ENCODE data around the gene WFIKKN1.
"Not testable (repeated sequence)": the region's sequence is repeated elsewhere in the genome, so short reads cannot be mapped to it uniquely, and the experiment has no call there.

The WFIKKN1 gene

GRCh38 chr16:595094-595528 is 35.7 kb upstream of the WFIKKN1 start:
- DNase-seq (ENCODE audit: low spot score), result no peak

GRCh38 chr16:595942-596735 is 34.6 kb upstream of the WFIKKN1 start:
- no peak for DNase-seq (ENCODE audit: low spot score)

DNA sequence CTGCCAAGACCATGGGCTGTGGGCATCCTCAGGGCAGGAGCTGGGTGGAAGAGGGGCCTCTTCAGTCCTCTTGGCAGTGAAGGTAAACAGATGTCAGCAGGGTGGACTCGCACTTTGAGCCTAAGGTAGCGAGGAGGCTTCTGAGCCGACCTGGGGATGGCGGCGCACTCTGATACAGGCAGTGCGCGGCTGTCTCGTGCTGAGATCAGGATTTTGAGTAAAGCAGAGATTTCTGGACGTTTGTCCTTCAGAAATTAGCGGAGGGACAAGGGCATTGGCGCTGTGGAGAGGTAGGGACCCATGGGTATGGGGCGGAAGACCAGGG is 34.1 kb upstream of the WFIKKN1 start:
- no peak for DNase-seq (ENCODE audit: low spot score)

- DNase-seq (ENCODE audit: low spot score), result not testable (repeated sequence)
Observed at GRCh38 chr16:597655-598054, 33.1 kb upstream of the WFIKKN1 start.

- no peak for DNase-seq (ENCODE audit: low spot score)
Observed at GRCh38 chr16:598823-599739, 31.7 kb upstream of the WFIKKN1 start.

GRCh38 chr16:600781-601180 is 30.0 kb upstream of the WFIKKN1 start:
- no peak for DNase-seq (ENCODE audit: low spot score)

GRCh38 chr16:603933-604332 is 26.9 kb upstream of the WFIKKN1 start:
- DNase-seq (ENCODE audit: low spot score), result no peak

DNA sequence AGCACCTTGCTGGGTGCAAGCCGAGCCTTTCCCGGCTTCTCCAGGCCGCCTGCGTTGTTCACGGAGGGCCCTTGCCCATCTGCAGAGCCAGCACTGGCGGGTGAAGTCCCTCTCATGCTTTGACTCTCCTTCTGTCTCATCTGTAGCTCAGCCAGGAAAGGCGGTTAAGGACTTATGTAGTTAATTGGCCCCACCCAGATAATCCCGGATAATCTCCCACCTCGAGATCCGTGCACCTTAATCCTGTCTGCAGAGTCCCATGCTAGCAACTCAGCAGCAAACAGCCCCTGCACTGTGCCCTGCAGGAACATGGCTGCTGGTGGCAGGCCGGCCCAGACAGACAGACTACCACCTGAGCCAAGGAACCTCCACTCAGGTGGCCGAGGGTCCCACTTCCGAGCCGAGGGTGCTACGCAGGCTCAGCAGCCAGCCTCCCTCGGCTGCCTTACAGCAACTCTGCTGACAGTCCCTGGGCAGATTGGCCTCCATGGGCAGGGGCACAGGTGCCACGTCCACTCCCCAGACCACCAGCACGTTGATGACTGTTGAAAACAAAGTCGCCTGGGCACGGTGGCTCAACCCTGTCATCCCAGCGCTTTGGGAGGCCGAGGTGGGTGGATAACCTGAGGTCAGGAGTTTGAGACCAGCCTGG is 24.0 kb upstream of the WFIKKN1 start:
- DNase-seq (ENCODE audit: low spot score), result no peak

GRCh38 chr16:608019-608418 is 22.8 kb upstream of the WFIKKN1 start:
- no peak for DNase-seq (ENCODE audit: low spot score)

DNA sequence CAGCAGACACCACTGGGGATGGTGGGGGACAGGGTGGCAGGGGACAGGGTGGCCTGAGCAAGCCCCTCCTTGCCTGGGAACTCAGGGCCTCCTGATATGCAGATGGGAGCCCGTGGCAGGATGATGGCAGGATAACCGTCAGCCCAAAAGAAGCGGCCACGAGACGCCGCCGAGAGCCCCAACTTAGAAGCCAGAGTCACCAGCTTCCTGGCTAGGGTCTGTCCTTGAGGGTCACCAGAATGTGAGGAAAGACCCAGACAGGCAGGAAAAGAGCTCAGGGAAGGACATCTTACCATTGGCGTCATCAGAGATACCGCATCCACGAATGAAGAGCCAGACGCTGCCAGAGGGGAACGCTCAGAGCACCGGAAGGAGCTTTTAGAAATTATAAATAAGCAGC is 21.5 kb upstream of the WFIKKN1 start:
- no peak for DNase-seq (ENCODE audit: low spot score)

DNA sequence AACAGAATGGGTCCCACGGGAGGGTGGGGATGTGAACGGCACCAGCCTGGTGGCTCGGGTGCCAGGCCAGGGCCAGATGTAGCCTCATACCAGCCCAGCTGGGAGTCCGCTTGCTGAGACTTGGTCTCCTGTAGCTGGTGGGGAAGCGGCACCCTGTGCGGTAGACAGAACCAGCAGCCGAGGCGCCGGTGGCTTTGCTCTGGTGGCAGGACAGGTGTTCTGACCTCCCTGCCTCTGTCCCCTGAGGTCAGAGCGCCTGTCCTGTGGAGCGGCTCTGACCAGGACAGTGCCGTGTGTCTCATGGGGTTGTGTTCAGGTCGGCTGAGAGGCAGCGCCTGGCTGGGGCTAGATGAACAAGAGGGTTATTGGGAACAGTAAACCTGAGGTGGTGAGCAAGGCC is 20.8 kb upstream of the WFIKKN1 start:
- DNase-seq (ENCODE audit: low spot score), result no peak

DNA sequence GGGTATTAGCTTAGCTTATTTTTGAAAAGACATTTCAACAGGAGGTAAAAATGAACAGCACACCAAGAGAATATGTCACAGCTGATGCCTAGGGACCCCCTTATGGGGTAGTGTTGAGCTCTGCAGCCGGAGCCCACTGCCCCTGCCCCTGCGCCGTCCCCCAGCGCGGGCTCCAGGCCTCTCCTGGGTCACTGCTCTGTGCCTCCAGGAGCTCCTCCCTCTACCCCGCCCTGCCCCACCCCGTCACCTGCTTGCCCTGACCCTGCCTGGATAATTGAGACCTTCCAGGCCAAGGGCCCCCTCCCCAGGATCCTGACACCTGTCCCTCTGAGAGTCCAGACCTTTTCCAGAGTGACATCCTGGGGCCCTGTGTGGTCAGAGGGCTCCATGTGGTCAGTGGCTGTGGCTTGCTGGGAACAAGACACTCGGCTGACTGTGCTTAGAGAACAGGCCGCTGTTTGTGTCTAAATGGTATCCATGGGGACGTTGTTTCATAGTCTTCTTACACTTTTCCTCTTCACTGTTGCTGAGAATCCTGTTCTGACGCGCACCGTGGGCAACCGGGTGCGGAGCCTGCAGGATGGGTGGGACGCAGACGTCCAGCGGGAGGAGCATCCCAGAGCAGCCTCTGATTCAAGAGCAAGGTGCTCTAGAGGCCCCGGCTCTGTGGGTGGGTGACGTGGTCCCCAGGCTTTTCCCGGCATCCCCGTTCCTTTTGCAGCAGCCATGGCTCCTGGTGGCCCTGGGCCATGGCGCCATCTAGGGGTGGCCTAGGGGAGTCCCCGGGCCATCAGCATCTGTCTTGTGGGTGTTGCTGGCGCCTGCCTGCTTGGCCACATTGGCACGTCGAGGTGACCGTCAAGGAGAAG is 20.0 kb upstream of the WFIKKN1 start:
- no peak for DNase-seq (ENCODE audit: low spot score)

- no peak for DNase-seq (ENCODE audit: low spot score)
Observed at GRCh38 chr16:615122-615521, 15.7 kb upstream of the WFIKKN1 start.

DNA sequence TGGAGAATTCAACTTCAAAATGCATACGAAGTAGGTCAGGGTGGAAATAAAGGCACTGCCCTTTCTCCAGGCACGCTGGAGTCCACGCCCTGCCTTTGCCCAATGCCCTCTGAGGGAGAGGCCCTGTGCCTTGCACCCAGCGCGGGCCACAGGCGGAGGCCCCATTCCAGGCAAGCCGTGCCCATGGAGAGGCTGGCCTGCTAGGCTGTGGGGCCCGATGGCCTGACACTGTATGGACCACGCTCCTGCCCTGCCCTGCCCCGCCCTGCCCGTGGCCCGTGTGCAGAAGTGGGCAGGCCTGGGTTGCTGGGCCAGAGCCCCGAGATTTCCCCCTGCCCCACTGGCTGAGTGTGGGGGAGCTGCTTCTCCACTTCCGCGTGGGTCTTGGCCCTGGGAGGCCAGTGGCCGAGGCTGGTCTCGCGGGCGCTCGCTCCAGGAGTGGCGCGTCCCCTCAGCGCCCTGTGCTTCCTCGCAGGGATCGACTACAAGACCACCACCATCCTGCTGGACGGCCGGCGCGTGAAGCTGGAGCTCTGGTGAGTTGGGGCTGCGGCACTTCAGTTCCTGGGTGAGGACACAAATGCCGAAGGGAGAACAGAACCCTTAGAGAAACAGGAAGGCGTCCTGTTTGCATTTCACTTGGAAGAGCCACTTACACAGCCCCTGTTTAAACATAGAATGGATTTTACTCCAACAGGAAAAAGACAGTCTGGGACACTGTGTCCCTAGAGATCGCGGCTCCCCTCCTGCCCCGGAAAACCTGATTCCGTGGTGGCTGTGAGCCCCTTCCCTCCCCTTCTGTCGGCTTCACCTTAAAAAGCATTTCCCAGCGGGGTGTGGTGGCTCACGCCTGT is 13.8 kb upstream of the WFIKKN1 start:
- no peak for DNase-seq (ENCODE audit: low spot score)

DNA sequence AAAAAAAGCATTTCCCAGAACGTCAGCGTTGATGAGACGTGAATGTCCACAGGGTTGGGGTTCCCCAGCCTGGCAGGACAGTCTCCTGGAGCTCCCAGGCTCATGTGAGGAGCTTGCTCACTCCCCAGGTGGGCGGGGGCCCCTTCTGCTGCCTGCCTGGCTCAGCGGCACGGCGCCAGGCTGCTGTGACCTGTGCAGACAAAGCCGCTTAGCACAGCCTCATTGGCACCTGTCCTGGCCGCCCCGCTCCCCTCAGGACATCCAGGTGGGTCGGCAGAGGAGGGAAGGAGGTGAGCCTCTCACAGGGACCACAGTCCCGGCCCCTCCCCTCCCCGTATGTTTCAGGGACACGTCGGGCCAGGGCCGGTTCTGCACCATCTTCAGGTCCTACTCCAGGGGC is 12.9 kb upstream of the WFIKKN1 start:
- DNase-seq (ENCODE audit: low spot score), result no peak

- no peak for DNase-seq (ENCODE audit: low spot score)
Observed at GRCh38 chr16:619476-620100, 11.2 kb upstream of the WFIKKN1 start.

- DNase-seq (ENCODE audit: low spot score), result no peak
Observed at GRCh38 chr16:620700-621525, 9.9 kb upstream of the WFIKKN1 start.

DNA sequence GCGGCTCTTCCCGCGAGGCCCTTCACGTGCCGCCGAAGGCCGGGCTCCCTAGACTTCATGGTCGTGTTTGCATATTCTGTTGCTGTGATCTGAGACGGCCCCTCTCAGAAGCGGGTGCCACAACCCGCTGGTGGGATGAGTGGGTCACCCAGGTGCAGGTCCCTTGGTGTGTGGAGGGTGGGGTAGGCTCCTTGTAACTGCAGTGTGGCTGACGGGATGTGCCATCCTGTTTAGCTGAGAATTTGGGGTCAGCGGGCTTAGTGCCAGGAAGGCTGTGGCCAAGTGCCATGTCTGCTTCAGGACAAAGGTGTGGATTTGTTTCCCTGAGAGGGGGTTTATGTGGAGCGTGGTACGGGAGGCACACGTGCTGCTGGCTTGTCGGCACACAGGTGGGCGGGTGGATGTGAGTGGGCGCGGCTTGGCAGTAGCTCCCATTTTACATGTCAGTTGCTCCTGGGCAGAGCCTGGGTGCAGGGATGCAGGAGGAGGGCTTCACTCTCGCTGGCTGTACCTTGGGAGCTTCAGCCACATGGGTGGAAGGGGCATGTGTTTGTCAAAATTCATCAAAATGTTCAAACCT is 9.2 kb upstream of the WFIKKN1 start:
- no peak for DNase-seq (ENCODE audit: low spot score)

DNA sequence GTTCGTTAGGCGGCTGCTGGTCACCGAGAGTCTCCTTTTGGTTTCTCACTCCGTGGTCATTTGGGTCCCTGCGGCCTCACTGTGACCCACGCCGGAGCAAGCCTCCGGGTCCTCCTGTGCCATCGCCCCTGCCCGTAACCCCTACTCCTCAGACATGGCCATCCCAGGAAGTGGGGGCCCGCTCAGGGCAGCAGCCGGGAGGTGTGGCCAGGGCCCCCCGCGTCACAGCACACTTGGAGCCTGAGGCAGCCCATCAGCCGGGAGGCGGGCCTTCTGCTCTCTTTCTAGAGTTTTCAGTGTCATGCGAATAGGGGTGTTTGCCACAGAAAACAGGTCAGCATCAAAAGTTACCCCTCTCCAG is 7.9 kb upstream of the WFIKKN1 start:
- no peak for DNase-seq (ENCODE audit: low spot score)

All from hepatic stellate cell (primary cell).